GM19438 (cell line): ENCODE results near the gene FRG2.
"Not testable (repeated sequence)": the region's sequence is repeated elsewhere in the genome, so short reads cannot be mapped to it uniquely, and the experiment has no call there.

Experiments used
- ATAC-seq: cut with Tn5 transposase; IDR thresholded peaks from one replicate; pipeline ENCODE4 v1.9.1; 2021; ENCODE audit warnings: low read depth; ENCODE audit not compliant: unreplicated experiment

FRG2 gene

GRCh38 chr4:190016369-190017289, 10.4 kb downstream of the FRG2 start:
- no peak for ATAC-seq

- no peak for ATAC-seq
These were observed 11.3 kb downstream of the FRG2 start for GRCh38 chr4:190015538-190016368.

- ATAC-seq = no peak
These were observed 12.1 kb downstream of the FRG2 start for GRCh38 chr4:190014771-190015537.

GRCh38 chr4:189989941-189990340, 37.1 kb downstream of the FRG2 start:
- not testable (repeated sequence) for ATAC-seq

GRCh38 chr4:189988877-189989431, 38.1 kb downstream of the FRG2 start:
- no peak for ATAC-seq

GRCh38 chr4:189985651-189986243, 41.3 kb downstream of the FRG2 start:
- not testable (repeated sequence) for ATAC-seq

- not testable (repeated sequence) for ATAC-seq
These were observed 42.4 kb downstream of the FRG2 start for GRCh38 chr4:189984661-189985060.

- not testable (repeated sequence) for ATAC-seq
These were observed 43.0 kb downstream of the FRG2 start for GRCh38 chr4:189983916-189984526.

GRCh38 chr4:189981970-189982369, 45.1 kb downstream of the FRG2 start:
- no peak for ATAC-seq

- ATAC-seq = not testable (repeated sequence)
These were observed 46.8 kb downstream of the FRG2 start for GRCh38 chr4:189980292-189980691.

- ATAC-seq = no peak
These were observed 47.6 kb downstream of the FRG2 start for GRCh38 chr4:189979196-189980047.
